K562 (cell line): Measurements from ENCODE around the gene APOM. TPM values are rescaled to one million over a fixed set of nuclear protein-coding genes. Genes with fewer than 3 reads are reported as not detected.
A peak's percentile ranks its signal among the peaks of the same experiment; 100 is the strongest.

Experiments
- ELF4 ChIP-seq: fragments of 450-650 bp; formaldehyde crosslinking; IDR thresholded peaks from 2 replicates; pipeline ENCODE4 v1.4.0; 2022; ENCODE audit warnings: missing genetic modification characterization
- FOSL1 ChIP-seq: fragments of 200-800 bp; sonication (Bioruptor generic); conservative IDR thresholded peaks from 2 replicates; pipeline ENCODE4 v1.6.1; 2016; ENCODE audit warnings: missing genetic modification characterization, missing compliant biosample characterization
- HNRNPLL ChIP-seq: fragments of 200-400 bp; formaldehyde crosslinking; IDR thresholded peaks from 2 replicates; pipeline ENCODE4 v1.6.1; 2017; ENCODE audit warnings: low read length, low read depth, mild to moderate bottlenecking; ENCODE audit not compliant: poor library complexity, severe bottlenecking
- JUND ChIP-seq, 2 experiments: IDR thresholded peaks; 2 replicates in 1 of 2; 3 replicates in 1 of 2; pipeline ENCODE4 v1.6.1; 2011; ENCODE audit warnings: borderline replicate concordance in 2 of 2, low read depth in 2 of 2, low read length in 2 of 2, improper control_type of control experiment in 1 of 2, missing biosample characterization in 1 of 2, missing genetic modification characterization in 1 of 2, missing genetic modification reagents in 1 of 2
- NFE2 ChIP-seq: IDR thresholded peaks from 2 replicates; pipeline ENCODE4 v1.6.1; 2014; ENCODE audit warnings: antibody characterized with exemption, low read depth
- NFIC ChIP-seq: fragments of 450-650 bp; IDR thresholded peaks from 2 replicates; pipeline ENCODE4 v1.6.1; 2017; ENCODE audit warnings: mild to moderate bottlenecking, inconsistent platforms
- PRPF4 ChIP-seq: fragments of 200-400 bp; formaldehyde crosslinking; IDR thresholded peaks from one replicate; pipeline ENCODE4 v1.6.1; 2017; ENCODE audit warnings: low read length, low read depth, mild to moderate bottlenecking; ENCODE audit not compliant: insufficient read depth, poor library complexity, severe bottlenecking
- RAD51 ChIP-seq: fragments of 450-650 bp; IDR thresholded peaks from 2 replicates; pipeline ENCODE4 v1.7.1; 2016; ENCODE audit warnings: low read depth, mild to moderate bottlenecking, borderline replicate concordance
- RFX5 ChIP-seq: IDR thresholded peaks from 2 replicates; pipeline ENCODE4 v1.6.1; 2011; ENCODE audit warnings: low read depth, mild to moderate bottlenecking, improper control_type of control experiment, low read length
- SMARCB1 ChIP-seq: IDR thresholded peaks from 2 replicates; pipeline ENCODE4 v1.6.1; 2011; ENCODE audit warnings: improper control_type of control experiment, low read depth; ENCODE audit not compliant: insufficient read length
- SMC3 ChIP-seq: conservative IDR thresholded peaks from 2 replicates; pipeline ENCODE4 v1.6.1; 2011; ENCODE audit warnings: low read depth, low read length, improper control_type of control experiment; ENCODE audit not compliant: insufficient read depth
- THRAP3 ChIP-seq: fragments of 450-650 bp; IDR thresholded peaks from 2 replicates; pipeline ENCODE4 v1.6.1; 2016; ENCODE audit warnings: mild to moderate bottlenecking, inconsistent platforms, borderline replicate concordance
- TRIM28 ChIP-seq: fragments of 450-650 bp; IDR thresholded peaks from 2 replicates; pipeline ENCODE4 v1.6.1; 2017
- VEZF1 ChIP-seq: fragments of 200-800 bp; sonication (Bioruptor generic); IDR thresholded peaks from 2 replicates; pipeline ENCODE4 v1.6.1; 2017; ENCODE audit warnings: missing genetic modification characterization, missing compliant biosample characterization
- YY1 ChIP-seq, 3 experiments: IDR thresholded peaks; 2 replicates each; pipeline ENCODE4 v1.6.1; 2011; ENCODE audit warnings: low read length in 2 of 3, mild to moderate bottlenecking in 2 of 3, moderate library complexity in 2 of 3, borderline replicate concordance in 1 of 3, control low read depth in 1 of 3, low read depth in 1 of 3; ENCODE audit not compliant: insufficient read depth in 3 of 3, insufficient replicate concordance in 2 of 3, control insufficient read depth in 1 of 3, insufficient read length in 1 of 3; ENCODE audit errors: extremely low read depth in 1 of 3
- ZBTB33 ChIP-seq: sonication (generic); formaldehyde crosslinking; IDR thresholded peaks from 2 replicates; pipeline ENCODE4 v1.8.1; 2023; ENCODE audit warnings: mild to moderate bottlenecking, missing genetic modification reagents
- ZFP30 ChIP-seq: fragments of 250-450 bp; sonication (Bioruptor Pico); IDR thresholded peaks from 2 replicates; pipeline ENCODE4 v1.8.0; 2022; ENCODE audit warnings: moderate library complexity, mild to moderate bottlenecking, inconsistent platforms, borderline replicate concordance
- ZNF143 ChIP-seq: sonication (generic); formaldehyde crosslinking; IDR thresholded peaks from 2 replicates; pipeline ENCODE4 v1.9.0; 2022; ENCODE audit warnings: mild to moderate bottlenecking, missing genetic modification reagents
- ZNF263 ChIP-seq: sonication (generic); formaldehyde crosslinking; IDR thresholded peaks from 2 replicates; pipeline ENCODE4 v1.8.0; 2022; ENCODE audit warnings: mild to moderate bottlenecking, missing genetic modification reagents, borderline replicate concordance
- ZNF280A ChIP-seq: fragments of 450-650 bp; IDR thresholded peaks from 2 replicates; pipeline ENCODE4 v1.6.1; 2018; ENCODE audit warnings: mild to moderate bottlenecking, low read depth; ENCODE audit not compliant: partially characterized antibody
- polyA plus RNA-seq, 8 experiments: library from polyadenylated mRNA; depleted of rRNA in 4 of 8; stranded (reverse) in 5 of 8; unstranded in 3 of 8; fragments of >200 nt; fragmentation: Nextera tagmentation in 2 of 8; fragmentation: Illumina TruSeq in 1 of 8; extraction: Ambion mirVana in 2 of 8; extraction: Trizol in 1 of 8; gene quantifications; 2 replicates each; pipeline versions ENCODE4 v1.2.1 to v1.2.3, GENCODE V29; 2011 to 2014; ENCODE audit warnings: inconsistent platforms in 1 of 8, missing spikeins in 1 of 8
- total RNA-seq, 7 experiments: library from RNA; depleted of rRNA in 6 of 7; stranded (reverse); fragments of >200 nt in 6 of 7; fragmentation: Illumina TruSeq in 2 of 7; extraction: Trizol in 2 of 7; gene quantifications; 2 replicates each; pipeline versions ENCODE4 v1.2.1 to v1.2.3, GENCODE V29; 2011 to 2021; ENCODE audit warnings: low replicate concordance in 1 of 7
- TF ChIP-seq, protein P1 (sequence below): fragments of 250-450 bp; sonication (Bioruptor Pico); IDR thresholded peaks from 2 replicates; pipeline ENCODE4 v1.5.1; 2021; ENCODE audit warnings: mild to moderate bottlenecking

The APOM gene
- total and polyA plus RNA-seq, 9 of the 15 experiments (the other 6 are each of a cell fraction or from before 2014, with no cell fraction given) = 5.7 to 24.3 (median 10.4) TPM

- no peak for TF ChIP-seq SMARCB1
- no peak for TF ChIP-seq HNRNPLL
- TF ChIP-seq TRIM28 = 0 out of 2 replicates have a peak, but pooled peaks have one; percentile 26
- TF ChIP-seq ZNF143 (CRISPR knock-in tag) = no peak
- TF ChIP-seq YY1 (IDR thresholded peaks at IDR 0.05; ENCODE audit: borderline replicate concordance in 1 of 3, control insufficient read depth in 1 of 3, extremely low read depth in 1 of 3, insufficient read depth in 3 of 3, insufficient read length in 1 of 3, insufficient replicate concordance in 2 of 3, low read depth in 1 of 3, low read length in 2 of 3) = peak in 1 of 3 experiments; percentile 41
- TF ChIP-seq SMC3 = no peak
- peak; percentile 61 for TF ChIP-seq VEZF1
- no peak for TF ChIP-seq ZFP30
- peak; percentile 31; the same call in 1 of the 2 replicates for TF ChIP-seq JUND (IDR thresholded peaks at IDR 0.05; ENCODE audit: borderline replicate concordance, low read depth, low read length)
- no peak; the same call in 2 of the 3 replicates for TF ChIP-seq JUND (tag; IDR thresholded peaks at IDR 0.05; ENCODE audit: borderline replicate concordance, low read depth, low read length)
- TF ChIP-seq NFIC = peak; percentile 38; the same call in 1 of the 2 replicates
- TF ChIP-seq ZBTB33 (CRISPR knock-in tag) = peak; percentile 62; the same call in 1 of the 2 replicates
- TF ChIP-seq RFX5 = no peak
- TF ChIP-seq, protein P1, sequence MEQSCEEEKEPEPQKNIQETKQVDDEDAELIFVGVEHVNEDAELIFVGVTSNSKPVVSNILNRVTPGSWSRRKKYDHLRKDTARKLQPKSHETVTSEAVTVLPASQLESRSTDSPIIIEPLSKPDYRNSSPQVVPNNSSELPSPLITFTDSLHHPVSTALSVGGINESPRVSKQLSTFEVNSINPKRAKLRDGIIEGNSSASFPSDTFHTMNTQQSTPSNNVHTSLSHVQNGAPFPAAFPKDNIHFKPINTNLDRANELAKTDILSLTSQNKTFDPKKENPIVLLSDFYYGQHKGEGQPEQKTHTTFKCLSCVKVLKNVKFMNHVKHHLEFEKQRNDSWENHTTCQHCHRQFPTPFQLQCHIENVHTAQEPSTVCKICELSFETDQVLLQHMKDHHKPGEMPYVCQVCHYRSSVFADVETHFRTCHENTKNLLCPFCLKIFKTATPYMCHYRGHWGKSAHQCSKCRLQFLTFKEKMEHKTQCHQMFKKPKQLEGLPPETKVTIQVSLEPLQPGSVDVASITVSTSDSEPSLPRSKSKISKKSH = no peak
- TF ChIP-seq ELF4 (CRISPR knock-in tag) = peak; percentile 81; the same call in 1 of the 2 replicates
- TF ChIP-seq PRPF4 = no peak
- TF ChIP-seq NFE2 = peak; percentile 40; the same call in 1 of the 2 replicates
- no peak for TF ChIP-seq THRAP3
- no peak for TF ChIP-seq ZNF280A
- TF ChIP-seq ZNF263 (CRISPR knock-in tag) = no peak
- no peak for TF ChIP-seq RAD51
- TF ChIP-seq FOSL1 (tag) = no peak
Measured at GRCh38 chr6:31686483-31686882, 30.8 kb downstream of the APOM start (continued).
